ENCODE data around the gene RNF207.
A peak's percentile ranks its signal among the peaks of the same experiment; 100 is the strongest.

Gene RNF207

DNA sequence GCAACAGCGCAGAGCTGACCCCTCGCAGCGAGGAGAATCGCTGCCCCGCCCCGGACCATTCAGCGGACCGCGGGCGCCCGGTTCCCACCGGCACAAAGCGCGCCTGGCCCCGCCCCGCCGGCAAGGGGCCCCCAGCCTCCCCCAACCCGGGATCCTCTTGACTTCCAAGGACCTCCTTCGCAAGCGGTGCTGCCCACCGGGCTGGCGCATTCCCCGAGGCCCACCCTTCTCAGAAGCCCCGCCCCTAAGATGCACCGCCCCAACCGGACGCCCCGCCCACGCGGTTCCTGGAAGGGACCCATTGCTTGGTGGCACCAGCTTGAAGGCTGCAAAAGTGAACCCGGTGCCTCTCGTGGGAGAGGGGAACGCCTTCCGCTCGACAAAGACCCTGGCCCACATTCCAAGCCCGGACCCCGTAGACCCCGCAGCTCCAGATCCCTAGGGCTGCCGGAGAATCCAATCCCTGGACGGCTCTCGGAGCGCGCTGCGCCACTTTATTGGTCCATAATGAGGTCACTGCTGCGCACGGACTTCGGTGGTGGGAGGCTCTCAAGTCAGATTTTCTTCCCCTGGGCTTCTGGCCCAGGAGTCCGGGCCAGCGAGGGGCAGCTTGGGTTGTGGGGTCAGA, 40.1 kb downstream of the RNF207 start:
- H3K4me3 ChIP-seq (ENCODE audit: control insufficient read depth, low read depth, low read length): no peak overlapping the region
- TF ChIP-seq, protein P1, sequence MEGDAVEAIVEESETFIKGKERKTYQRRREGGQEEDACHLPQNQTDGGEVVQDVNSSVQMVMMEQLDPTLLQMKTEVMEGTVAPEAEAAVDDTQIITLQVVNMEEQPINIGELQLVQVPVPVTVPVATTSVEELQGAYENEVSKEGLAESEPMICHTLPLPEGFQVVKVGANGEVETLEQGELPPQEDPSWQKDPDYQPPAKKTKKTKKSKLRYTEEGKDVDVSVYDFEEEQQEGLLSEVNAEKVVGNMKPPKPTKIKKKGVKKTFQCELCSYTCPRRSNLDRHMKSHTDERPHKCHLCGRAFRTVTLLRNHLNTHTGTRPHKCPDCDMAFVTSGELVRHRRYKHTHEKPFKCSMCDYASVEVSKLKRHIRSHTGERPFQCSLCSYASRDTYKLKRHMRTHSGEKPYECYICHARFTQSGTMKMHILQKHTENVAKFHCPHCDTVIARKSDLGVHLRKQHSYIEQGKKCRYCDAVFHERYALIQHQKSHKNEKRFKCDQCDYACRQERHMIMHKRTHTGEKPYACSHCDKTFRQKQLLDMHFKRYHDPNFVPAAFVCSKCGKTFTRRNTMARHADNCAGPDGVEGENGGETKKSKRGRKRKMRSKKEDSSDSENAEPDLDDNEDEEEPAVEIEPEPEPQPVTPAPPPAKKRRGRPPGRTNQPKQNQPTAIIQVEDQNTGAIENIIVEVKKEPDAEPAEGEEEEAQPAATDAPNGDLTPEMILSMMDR (conservative IDR thresholded peaks at IDR 0.05; ENCODE audit: control insufficient read depth, insufficient read depth, low read depth, low read length): no peak
- no peak for DNase-seq (ENCODE audit: low read depth)

DNA sequence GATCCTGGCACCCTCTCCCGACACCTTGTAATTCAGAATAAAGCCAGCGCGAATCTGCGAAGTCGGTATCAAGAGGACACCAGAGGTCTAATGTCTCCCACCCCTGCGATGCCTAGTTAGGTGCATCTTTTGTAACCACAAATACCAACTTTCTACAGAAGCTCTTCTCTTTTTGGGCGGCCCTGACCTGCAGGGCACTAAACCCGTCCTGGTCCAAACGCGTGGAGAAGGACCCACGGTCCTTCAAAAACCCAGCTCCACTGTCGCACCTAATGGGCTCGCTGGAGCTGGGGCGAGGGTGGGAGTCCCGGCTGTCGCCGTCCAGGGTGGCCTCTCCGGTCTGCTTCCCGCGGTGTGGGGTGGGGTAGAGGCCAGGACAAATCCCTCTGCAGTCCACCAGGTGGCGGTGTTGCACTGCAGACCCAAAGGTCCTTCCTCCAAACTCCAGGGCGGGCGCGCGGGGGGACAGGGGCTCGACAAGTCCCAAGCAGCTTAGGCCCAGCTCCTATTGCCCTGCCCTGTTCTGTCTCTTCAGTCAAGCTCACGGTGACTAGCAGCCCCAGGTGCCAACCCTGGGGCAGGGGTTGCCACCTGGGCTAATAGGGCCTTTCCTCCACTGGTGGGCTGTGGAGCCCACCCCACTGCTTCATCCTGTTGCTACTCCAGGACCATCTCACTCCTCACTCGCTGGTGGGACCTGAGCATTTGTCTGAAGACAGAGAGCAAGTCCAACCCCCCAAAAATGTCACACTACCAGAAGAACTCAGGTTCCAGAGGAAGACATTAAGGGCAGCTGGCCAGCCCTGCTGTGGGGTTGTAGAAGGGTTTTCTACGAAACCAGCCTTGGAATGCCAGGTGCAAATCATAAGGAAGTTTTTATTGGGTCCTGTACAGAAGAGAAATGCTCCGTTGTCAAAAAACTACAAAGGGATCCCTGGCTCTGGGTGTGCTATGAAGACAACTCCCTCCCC, 40.9 kb downstream of the RNF207 start:
- TF ChIP-seq, protein P1 (conservative IDR thresholded peaks at IDR 0.05; ENCODE audit: control insufficient read depth, insufficient read depth, low read depth, low read length): peak; percentile 79
- no peak overlapping the region for H3K4me3 ChIP-seq (ENCODE audit: control insufficient read depth, low read depth, low read length)
- DNase-seq (ENCODE audit: low read depth): peak; percentile 68

DNA sequence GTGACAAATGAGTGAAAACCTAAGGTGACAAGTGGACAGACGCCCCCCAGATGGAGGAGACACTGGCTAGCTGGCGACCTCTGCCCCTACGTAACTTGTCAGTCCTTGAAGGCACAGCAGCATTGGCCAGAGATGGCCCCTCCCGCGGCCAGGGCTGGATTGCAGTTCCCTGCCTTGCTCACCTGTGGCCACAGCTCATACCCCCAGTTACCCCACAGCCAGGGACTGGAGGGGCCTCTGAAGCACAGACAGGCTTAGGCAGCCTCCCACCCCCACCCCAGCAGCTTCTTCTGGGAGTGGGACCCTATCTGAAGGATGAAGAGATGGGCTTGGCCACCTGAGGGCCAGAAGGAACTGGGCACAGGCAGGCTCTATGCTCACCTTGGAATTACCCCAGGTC, 41.7 kb downstream of the RNF207 start:
- TF ChIP-seq, protein P1 (conservative IDR thresholded peaks at IDR 0.05; ENCODE audit: control insufficient read depth, insufficient read depth, low read depth, low read length): no peak
- H3K4me3 ChIP-seq (ENCODE audit: control insufficient read depth, low read depth, low read length): no peak overlapping the region
- DNase-seq (ENCODE audit: low read depth): no peak

DNA sequence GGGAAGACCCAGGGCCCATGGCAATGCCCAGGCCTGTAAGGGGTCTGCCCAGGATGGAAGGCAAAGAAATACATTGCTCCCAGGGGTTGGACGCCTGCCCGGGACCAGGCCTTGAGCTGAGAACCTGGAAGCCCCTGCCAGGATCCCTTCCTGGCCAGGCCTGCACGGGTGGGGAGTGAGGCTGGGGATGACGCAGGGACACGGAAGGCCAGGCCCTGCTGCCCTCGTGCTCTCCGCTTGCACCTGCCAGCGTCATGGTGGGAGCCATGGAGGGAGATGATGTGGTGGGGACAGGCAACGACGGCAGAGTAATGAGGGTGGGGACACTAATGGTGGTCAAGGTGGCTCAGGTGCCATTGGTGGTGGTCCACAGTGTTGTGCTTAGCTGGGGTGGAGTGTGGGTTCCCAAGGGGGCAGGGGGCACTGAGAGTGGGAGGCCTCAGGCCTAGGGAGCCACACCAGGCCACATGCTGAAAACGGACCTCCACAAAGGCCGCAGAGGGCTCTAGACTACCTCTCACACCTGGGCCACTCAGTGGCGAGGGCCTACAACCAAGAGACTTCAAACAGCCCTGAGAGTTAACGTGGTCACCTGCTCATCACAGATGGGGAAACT, 42.4 kb downstream of the RNF207 start:
- TF ChIP-seq, protein P1 (conservative IDR thresholded peaks at IDR 0.05; ENCODE audit: control insufficient read depth, insufficient read depth, low read depth, low read length): no peak
- H3K4me3 ChIP-seq (ENCODE audit: control insufficient read depth, low read depth, low read length): no peak overlapping the region
- DNase-seq (ENCODE audit: low read depth): no peak

DNA sequence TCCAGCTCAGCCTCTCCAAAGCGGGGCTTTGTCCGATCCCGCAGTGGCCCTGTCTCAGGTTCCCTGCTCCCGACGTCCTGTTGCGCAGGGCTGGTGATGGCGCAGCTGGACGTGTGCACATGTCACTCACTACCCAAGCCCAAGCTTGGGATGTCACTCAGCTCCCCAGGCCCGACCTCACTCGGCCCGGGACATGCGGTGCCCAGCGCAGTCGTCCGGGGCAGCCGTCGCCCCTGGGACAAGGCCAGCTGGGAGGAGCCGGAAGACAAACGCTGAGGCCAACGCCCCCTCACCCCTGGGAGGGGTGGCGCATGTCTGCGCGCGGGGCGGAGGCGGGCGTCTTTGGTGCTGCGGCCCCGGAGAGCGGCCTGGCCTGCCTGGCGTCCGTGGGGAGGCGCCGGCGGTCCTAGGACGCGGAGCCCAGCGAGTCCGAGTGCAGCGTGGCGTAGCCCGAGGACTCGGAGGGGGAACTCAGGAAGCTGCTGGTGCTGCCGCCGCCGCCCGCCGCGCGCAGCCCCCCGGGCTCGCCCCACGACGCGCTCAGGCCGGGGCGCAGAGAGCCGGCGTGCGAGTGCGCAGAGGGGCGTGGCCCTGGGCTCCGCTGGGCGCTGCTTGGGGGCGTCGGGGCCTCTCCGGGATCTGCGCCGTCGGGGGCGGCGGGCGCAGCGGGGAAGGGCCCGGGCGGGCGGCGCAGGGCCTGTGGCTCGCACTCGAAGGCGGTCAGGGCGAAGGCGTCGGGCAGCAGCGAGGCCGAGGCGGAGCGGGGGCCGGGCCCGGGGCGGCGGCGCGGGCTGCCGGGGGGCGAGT, 43.2 kb downstream of the RNF207 start:
- H3K4me3 ChIP-seq (ENCODE audit: control insufficient read depth, low read depth, low read length): no peak overlapping the region
- peak; percentile 26 for DNase-seq (ENCODE audit: low read depth)
- TF ChIP-seq, protein P1 (conservative IDR thresholded peaks at IDR 0.05; ENCODE audit: control insufficient read depth, insufficient read depth, low read depth, low read length): no peak

All from fibroblast of mammary gland (primary cell).